Stomach smooth muscle (tissue), 2 donors: ENCODE data around the gene ARID3A.

Experiments used
- H3K27ac ChIP-seq: one replicate; pipeline ENCODE4 v1.7.0; 2013; ENCODE audit warnings: mild to moderate bottlenecking, low read length, inconsistent platforms
- H3K27me3 ChIP-seq, 2 donors: one replicate each; pipeline ENCODE4 v1.7.0; 2013; ENCODE audit warnings: low read length in 2 of 2; ENCODE audit not compliant: insufficient read depth in 2 of 2, control insufficient read depth in 1 of 2
- H3K36me3 ChIP-seq, 2 donors: one replicate each; pipeline ENCODE4 v1.7.0; 2013; ENCODE audit warnings: low read length in 2 of 2; ENCODE audit not compliant: control insufficient read depth in 2 of 2, insufficient read depth in 2 of 2
- H3K4me1 ChIP-seq: one replicate; pipeline ENCODE4 v1.7.0; 2013; ENCODE audit warnings: low read length; ENCODE audit not compliant: control insufficient read depth, insufficient read depth
- H3K4me3 ChIP-seq, 2 donors: one replicate each; pipeline ENCODE4 v1.7.0; 2013; ENCODE audit warnings: low read length in 2 of 2
- H3K9ac ChIP-seq, 2 donors: one replicate each; pipeline ENCODE4 v1.7.0; 2013; ENCODE audit warnings: low read length in 2 of 2, mild to moderate bottlenecking in 1 of 2
- H3K9me3 ChIP-seq, 2 donors: one replicate each; pipeline ENCODE4 v1.7.0; 2013; ENCODE audit warnings: low read length in 2 of 2; ENCODE audit not compliant: control insufficient read depth in 2 of 2
- donor health status: healthy.
- donor health status: Pancreatic carcinoma.

Gene ARID3A

GRCh38 chr19:960020-960419 is 34.2 kb downstream of the ARID3A start:
- Histone ChIP-seq H3K27ac (no peak overlapping the region), H3K36me3 (peaks cover 0 to 4% of the 10 kb centered on the region in 2 donors), H3K27me3 (no peaks in the 10 kb centered on the region), H3K9ac (no peak overlapping the region), H3K4me3 (no peak overlapping the region), H3K4me1 (no peaks in the 10 kb centered on the region), H3K9me3 (no peaks in the 10 kb centered on the region)

- Histone ChIP-seq H3K9me3 (no peaks in the 10 kb centered on the region), H3K36me3 (peaks cover 3 to 7% of the 10 kb centered on the region in 2 donors), H3K27me3 (no peaks in the 10 kb centered on the region), H3K4me3 (no peak overlapping the region), H3K9ac (no peak overlapping the region), H3K27ac (no peak overlapping the region), H3K4me1 (no peaks in the 10 kb centered on the region)
Observed at GRCh38 chr19:960601-960938, 34.7 kb downstream of the ARID3A start.

- no peak overlapping the region for H3K9ac ChIP-seq
- H3K27me3 ChIP-seq, result no peaks in the 10 kb centered on the region
- H3K4me1 ChIP-seq, result no peaks in the 10 kb centered on the region
- H3K27ac ChIP-seq, result no peak overlapping the region
- no peaks in the 10 kb centered on the region for H3K9me3 ChIP-seq
- no peak overlapping the region for H3K4me3 ChIP-seq
- H3K36me3 ChIP-seq, result peaks cover 6 to 10% of the 10 kb centered on the region in 2 donors
Observed at GRCh38 chr19:961866-962620, 36.2 kb downstream of the ARID3A start.

- H3K9ac ChIP-seq, result no peak overlapping the region
- peaks cover 6 to 10% of the 10 kb centered on the region in 2 donors for H3K36me3 ChIP-seq
- H3K4me3 ChIP-seq, result no peak overlapping the region
- no peak overlapping the region for H3K27ac ChIP-seq
- no peaks in the 10 kb centered on the region for H3K4me1 ChIP-seq
- H3K27me3 ChIP-seq, result no peaks in the 10 kb centered on the region
- H3K9me3 ChIP-seq, result no peaks in the 10 kb centered on the region
Observed at GRCh38 chr19:962683-963400, 37.0 kb downstream of the ARID3A start.

GRCh38 chr19:963486-963951 is 37.7 kb downstream of the ARID3A start:
- H3K27me3 ChIP-seq, result no peaks in the 10 kb centered on the region
- H3K36me3 ChIP-seq, result peaks cover 6 to 13% of the 10 kb centered on the region in 2 donors
- no peak overlapping the region for H3K9ac ChIP-seq
- no peak overlapping the region for H3K27ac ChIP-seq
- no peaks in the 10 kb centered on the region for H3K9me3 ChIP-seq
- H3K4me3 ChIP-seq, result no peak overlapping the region
- no peaks in the 10 kb centered on the region for H3K4me1 ChIP-seq

GRCh38 chr19:964116-964520 is 38.3 kb downstream of the ARID3A start:
- peaks cover 6 to 14% of the 10 kb centered on the region in 2 donors for H3K36me3 ChIP-seq
- no peak overlapping the region for H3K4me3 ChIP-seq
- H3K27me3 ChIP-seq, result no peaks in the 10 kb centered on the region
- no peaks in the 10 kb centered on the region for H3K4me1 ChIP-seq
- H3K27ac ChIP-seq, result no peak overlapping the region
- H3K9me3 ChIP-seq, result no peaks in the 10 kb centered on the region
- H3K9ac ChIP-seq, result no peak overlapping the region

- H3K36me3 ChIP-seq, result peaks cover 6 to 13% of the 10 kb centered on the region in 2 donors
- no peak overlapping the region for H3K4me3 ChIP-seq
- H3K9ac ChIP-seq, result no peak overlapping the region
- no peak overlapping the region for H3K27ac ChIP-seq
- H3K27me3 ChIP-seq, result no peaks in the 10 kb centered on the region
- no peaks in the 10 kb centered on the region for H3K9me3 ChIP-seq
- H3K4me1 ChIP-seq, result no peaks in the 10 kb centered on the region
Observed at GRCh38 chr19:964761-965694, 39.2 kb downstream of the ARID3A start.

- Histone ChIP-seq H3K9ac (no peak overlapping the region), H3K27ac (no peak overlapping the region), H3K27me3 (no peaks in the 10 kb centered on the region), H3K4me1 (no peaks in the 10 kb centered on the region), H3K9me3 (peaks cover 0 to 8% of the 10 kb centered on the region in 2 donors), H3K4me3 (no peak overlapping the region), H3K36me3 (peaks cover 10 to 19% of the 10 kb centered on the region in 2 donors)
Observed at GRCh38 chr19:966485-967088, 40.8 kb downstream of the ARID3A start.

- Histone ChIP-seq H3K36me3 (peaks cover 7 to 14% of the 10 kb centered on the region in 2 donors), H3K4me1 (no peaks in the 10 kb centered on the region), H3K4me3 (no peak overlapping the region), H3K9me3 (peaks cover 0 to 8% of the 10 kb centered on the region in 2 donors), H3K9ac (no peak overlapping the region), H3K27me3 (no peaks in the 10 kb centered on the region), H3K27ac (no peak overlapping the region)
Observed at GRCh38 chr19:970695-971094, 44.9 kb downstream of the ARID3A start.

GRCh38 chr19:971795-972194 is 46.0 kb downstream of the ARID3A start:
- peaks cover 4 to 10% of the 10 kb centered on the region in 2 donors for H3K36me3 ChIP-seq
- no peaks in the 10 kb centered on the region for H3K27me3 ChIP-seq
- H3K9ac ChIP-seq, result no peak overlapping the region
- H3K27ac ChIP-seq, result no peak overlapping the region
- no peaks in the 10 kb centered on the region for H3K4me1 ChIP-seq
- peaks cover 0 to 8% of the 10 kb centered on the region in 2 donors for H3K9me3 ChIP-seq
- H3K4me3 ChIP-seq, result no peak overlapping the region
